Right ventricle myocardium superior (tissue), 1 donor: ENCODE results near the gene MYO5B. TPM values are rescaled to one million over a fixed set of nuclear protein-coding genes. Genes with fewer than 3 reads are reported as not detected.

Experiments
- ATAC-seq: fragments of 200-7000 bp; cut with Tn5 transposase; one replicate; pipeline ENCODE4 v1.9.1; 2020; ENCODE audit warnings: mild to moderate bottlenecking; ENCODE audit not compliant: poor library complexity
- DNase-seq: peaks from one replicate; pipeline ENCODE4 v3.0.0-alpha.2; 2020
- intact Hi-C: fragments of 100-400 bp; cut with DNase I; formaldehyde crosslinking; loops from one replicate; pipeline ENCODE4 v1.11.2; 2022
- total RNA-seq: library from RNA; stranded (reverse); fragmentation: NEBNext Ultra II Directional; extraction: Animal tissue kit (Norgen Biotek cat#: 25700); gene quantifications from one replicate; pipeline ENCODE4 v1.2.1, GENCODE V29; 2021
- donor health status: DM: no; HTN: yes; CAD: no; lungs with severe emphysema.

Gene MYO5B
- total RNA-seq, 1 donor from 2014 or later: 0.38 TPM

DNA sequence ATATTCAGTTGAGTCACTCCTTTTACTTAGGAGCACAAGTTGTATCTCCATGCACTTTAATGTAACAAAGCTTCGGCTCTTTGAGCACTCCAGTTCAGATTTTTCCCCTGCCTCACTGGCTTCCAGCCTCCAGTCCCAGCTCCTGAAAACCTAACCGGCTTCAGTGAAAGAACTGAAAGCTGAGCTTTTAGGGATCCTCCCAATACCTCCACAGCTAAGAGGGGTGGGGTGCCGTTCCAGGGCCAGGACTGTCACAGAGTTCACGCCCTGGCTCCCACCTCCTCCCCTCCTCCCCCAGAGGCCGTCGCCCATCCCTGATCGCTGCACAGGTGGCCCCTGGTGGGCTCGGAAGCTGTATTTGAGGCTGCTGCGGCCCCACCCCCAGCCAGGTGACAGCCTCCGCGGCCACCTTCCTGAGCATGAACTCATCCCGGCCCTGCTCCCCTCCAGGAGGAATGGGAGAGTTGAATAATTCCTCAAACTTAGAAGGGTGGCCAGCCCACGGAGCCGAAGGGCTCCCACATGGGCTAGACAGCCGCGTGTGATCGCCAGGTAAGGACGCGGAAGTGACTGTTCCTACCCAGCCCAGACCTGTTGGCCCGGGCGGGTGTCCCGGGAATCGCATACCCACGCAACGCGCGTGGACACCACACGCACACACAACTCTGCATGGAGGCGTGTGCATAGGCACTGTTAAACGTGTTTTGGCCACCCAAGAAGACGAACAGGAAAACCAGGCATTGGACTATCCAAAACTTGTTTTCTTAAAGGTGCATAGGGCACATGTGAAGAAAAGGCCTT, 1.8 kb downstream of the MYO5B start:
- DNase-seq (no peak), ATAC-seq (no peak)
- intact Hi-C loops: no loop called here

DNA sequence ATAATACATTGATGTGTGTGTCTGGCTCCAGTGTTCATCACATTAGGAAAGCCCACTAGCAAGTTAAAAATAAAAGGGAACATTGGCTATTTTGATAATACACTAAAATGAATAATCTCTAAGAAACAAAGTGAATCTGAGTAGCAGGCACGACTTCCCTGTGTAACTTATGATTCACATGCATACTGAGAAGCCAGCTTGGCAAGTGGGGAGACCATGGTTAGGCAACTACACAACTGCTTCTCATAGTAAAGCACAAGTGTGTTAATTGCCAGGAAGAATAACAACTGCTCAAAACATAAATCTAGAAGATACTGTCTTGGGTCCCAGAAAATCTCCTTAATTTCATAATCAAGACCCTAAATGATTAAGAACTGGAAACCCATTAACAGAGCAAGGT, 4.0 kb downstream of the MYO5B start:
- ATAC-seq (no peak), DNase-seq (no peak)
- intact Hi-C loops: no loop called here

DNA sequence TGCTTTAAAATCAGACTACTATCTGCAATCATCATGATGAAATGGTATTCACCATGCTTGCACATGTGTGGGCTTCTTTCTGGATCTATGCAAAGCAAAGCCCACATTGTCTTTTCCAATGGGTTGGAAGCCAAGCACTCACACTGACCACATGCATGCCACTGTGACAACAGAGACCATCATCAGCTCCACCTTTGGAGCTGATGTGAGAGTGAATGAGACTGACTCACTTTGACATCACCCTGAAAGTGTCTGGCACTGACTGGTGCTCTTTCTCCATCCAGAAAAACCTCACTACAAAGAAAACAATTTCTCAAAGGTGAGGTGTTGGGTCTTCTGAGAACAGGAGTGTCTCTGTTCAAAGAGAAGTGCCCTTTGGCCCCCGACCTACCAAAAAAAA, 4.7 kb downstream of the MYO5B start:
- DNase-seq: no peak
- intact Hi-C loops: no loop called here

DNA sequence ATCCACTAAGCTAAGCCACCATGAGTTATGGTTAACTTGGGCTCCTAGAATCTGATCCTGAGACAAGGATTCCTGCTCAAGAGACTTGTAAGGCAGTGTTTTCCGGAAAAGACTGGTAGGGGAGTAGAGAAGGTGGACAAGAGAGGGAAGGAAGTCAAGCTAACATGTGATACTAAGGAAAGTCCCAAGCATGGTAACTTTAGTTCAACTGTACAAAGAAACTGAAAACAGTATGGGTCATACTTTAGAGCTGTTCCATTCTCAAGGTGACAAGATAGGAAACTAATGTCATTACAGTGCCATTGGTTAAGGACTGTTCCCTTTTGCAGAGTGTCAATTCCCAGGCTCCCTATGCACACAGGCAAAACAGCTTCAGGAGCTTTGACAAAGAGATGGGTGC, 5.8 kb downstream of the MYO5B start:
- no peak for ATAC-seq
- DNase-seq: no peak
- intact Hi-C loops: no loop called here

More for the DNA sequence above, 4.7 kb downstream of the MYO5B start:
- no peak for ATAC-seq

DNA sequence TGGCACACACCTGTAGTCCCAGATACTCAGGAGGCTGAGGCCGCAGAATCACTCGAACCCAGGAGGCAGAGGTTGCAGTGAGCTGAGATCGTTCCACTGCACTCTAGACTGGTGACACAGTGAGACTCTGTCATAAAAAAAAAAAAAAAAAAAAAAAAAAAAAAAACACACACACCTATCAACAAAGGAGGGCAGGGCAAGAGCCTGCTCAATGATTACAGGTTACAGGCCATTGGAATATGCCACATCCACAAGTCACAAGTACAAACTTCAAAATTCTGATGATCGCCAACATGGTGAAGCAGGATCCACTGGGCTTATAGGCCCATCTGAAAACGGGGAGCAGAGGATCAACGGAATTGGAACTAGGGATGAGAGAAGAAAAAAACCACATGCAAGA, 6.3 kb downstream of the MYO5B start:
- DNase-seq (no peak), ATAC-seq (no peak)
- intact Hi-C loops: no loop called here

DNA sequence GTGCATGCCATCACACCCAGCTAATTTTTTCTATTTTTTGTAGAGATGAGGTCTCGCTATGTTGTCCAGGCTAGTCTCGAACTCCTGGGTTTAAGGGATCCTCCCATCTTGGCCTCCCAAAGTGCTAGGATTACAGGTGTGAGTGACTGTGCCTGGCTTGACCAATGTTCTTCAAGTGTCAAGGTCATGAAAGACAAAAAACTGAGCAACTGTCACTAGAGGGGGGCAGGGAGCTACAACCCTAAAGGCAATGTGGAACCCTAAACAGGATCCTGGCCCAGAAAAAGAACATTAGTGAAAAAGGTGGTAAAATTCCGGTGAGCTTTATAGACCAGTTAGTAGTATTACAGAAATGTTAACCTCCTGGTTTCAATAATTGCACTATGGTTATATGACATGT, 7.3 kb downstream of the MYO5B start:
- ATAC-seq: no peak
- intact Hi-C loops: no loop called here
- DNase-seq: no peak

DNA sequence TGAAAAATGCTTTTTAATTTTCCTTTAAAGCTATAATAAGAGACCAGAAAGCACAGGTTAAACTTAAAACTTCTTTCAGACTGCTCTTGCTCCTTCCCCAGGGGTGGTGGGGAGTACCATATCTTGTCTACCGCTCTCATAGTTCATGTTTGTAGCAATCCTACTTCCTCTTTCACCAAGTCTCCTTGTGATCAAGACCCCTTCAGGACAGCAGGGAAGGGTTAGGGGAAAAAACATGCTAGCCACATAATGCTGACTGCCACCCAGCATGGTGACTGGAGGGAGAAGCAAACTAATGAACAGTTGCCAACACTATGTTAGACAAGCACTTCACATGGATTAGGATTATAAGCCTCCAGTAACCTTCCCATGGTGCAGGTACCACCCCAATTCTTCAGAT, 8.6 kb downstream of the MYO5B start:
- intact Hi-C loops: no loop called here
- DNase-seq: no peak
- no peak for ATAC-seq

DNA sequence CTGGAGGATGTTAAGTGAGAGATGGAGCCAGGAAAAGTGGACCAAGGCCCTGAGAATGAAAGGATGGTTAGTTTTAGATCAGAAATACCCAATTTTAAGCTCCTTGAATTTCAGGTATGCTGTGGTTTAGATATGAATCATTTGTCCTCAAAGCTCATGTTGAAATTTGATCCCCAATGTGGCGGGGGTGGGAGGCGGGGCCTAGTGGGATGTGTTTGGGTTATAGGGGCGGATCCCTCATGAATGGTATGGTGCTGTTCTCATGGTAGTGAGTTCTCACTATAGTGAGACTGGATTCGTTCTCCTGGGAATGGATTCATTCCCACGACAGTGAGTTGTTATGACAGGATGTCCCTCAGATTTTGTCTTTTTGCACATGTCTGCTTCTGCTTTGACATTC, 11.4 kb downstream of the MYO5B start:
- ATAC-seq: no peak
- intact Hi-C loops: no loop called here
- DNase-seq: no peak

DNA sequence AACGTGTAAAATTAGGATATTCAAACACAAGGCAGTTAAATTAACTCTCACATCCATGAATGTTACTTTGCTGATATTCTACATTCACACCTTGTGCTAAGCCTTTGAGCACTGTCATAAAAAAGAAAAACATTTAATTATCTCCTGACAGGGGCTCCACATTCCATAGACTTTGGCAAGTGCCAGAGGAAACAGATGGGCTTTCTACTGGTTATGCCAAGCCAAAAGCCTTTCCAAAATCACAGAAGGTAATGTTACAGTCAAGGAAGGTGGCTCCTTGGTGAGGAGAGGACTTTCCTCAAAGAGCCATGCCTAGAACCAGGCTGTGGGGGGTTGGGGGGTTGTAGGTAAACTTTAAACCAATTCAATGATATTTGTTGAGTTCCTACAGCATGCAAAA, 12.4 kb downstream of the MYO5B start:
- ATAC-seq (no peak), DNase-seq (no peak)
- intact Hi-C loops: no loop called here

DNA sequence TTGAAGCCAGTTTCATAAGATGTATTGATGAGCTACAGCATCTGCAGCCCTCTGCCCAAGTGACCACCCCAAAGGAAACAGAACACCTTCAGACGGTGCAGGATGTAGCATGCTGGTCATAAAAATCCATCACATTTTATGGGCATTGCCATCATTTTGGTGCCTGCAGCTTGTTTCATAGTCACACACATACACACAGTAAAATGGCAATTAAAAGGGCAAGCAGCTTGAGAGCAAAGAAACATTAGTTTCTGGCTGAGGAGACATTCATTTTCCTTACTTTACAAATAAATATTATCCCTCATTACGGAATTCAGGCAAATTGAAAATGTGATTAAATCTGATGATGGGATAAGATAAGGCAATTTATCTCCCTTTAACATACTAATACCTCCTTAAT, 13.4 kb downstream of the MYO5B start:
- intact Hi-C loops: no loop called here
- ATAC-seq: no peak
- no peak for DNase-seq

DNA sequence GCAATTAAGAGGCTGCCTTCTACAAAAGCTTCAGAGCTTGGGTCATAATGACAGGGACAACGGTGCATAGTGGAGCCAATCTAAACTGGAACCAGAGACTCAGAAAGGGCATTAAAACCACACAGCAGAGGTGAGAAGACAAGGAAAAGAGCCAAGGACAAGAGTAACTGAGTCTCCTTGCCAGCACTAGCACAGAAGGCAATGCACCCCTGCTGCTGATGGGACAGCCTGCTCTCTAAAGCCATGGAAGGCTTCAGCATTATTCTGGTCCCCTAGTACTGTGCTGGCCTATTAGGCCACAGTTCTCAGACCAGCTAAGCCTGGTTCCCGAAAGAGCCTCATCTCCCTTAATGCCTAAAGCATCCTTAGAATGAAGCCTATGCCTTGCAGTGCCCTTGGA, 15.5 kb downstream of the MYO5B start:
- intact Hi-C loops: no loop called here
- no peak for ATAC-seq

DNA sequence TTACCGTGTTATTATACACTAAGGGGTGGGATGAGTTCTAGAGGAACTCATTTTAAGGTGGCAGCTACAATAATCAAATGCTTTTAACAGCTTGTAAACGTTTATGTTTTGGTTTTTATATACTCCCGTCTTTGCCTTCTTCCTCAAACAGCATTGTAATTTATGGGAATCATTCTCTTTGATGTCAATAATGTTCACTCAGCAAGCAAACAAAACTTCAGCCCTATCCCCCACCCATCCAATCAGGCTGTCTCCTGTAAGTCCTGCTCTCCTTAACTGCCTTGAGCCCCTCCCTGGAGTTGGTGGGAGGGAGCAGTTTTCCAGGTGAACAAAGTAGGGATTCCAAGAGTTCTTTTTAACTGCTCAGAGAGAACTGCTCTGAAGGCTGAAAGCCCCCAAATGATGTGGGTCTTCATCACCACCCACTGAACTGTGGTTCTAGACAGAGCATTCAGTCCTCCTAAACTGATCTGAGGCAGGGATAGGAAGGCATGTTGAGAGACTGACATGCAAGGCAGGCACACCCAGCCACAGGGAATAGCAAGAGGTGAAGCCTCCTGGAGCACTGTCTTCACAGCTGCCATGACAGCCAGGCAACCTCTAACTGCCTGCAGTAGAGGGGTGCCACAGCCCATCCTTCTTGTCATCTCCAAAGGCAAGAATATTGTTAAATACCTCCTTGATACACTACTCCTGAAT, 17.5 kb downstream of the MYO5B start:
- intact Hi-C loops: no loop called here
- ATAC-seq: no peak
- no peak for DNase-seq

More for the DNA sequence above, 15.5 kb downstream of the MYO5B start:
- no peak for DNase-seq

DNA sequence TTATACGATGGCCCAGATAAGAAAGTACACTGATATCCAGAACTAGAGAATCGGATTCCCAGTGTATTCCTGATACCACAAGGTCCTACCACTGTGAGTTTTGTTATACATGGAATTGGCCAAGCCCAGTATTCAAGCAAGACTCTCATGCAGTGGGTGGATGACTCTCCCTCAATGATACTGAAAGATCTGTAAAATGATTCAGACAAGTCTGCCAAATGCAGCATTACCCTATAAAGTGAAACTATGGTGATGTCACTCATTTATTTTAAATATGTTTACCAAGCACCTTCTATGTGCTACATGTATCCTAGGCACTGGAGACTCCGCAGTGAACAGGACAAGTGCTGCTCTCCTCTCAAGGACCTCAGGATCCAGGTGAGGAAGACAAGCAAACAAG, 22.6 kb downstream of the MYO5B start:
- ATAC-seq (no peak), DNase-seq (no peak)
- intact Hi-C loops: no loop called here

DNA sequence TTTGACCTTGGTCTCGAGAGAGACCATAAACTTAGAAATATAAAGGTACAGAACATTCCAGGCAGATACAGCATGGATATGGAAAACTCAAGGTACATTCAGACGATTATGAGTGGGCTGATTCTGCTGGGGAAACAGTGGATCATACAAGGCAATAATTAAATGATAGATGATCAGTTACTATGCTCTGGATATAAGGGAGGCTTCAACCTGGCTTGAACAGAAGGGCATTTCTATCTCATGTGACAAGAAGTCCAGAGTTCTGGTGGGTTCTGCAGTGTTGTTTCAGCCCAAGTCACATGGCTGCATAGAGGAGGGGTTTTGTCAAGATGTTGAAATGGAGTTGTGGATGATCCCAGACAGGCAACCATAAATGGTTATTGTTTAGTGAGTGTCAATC, 23.5 kb downstream of the MYO5B start:
- DNase-seq (no peak), ATAC-seq (no peak)
- intact Hi-C loops: no loop called here

DNA sequence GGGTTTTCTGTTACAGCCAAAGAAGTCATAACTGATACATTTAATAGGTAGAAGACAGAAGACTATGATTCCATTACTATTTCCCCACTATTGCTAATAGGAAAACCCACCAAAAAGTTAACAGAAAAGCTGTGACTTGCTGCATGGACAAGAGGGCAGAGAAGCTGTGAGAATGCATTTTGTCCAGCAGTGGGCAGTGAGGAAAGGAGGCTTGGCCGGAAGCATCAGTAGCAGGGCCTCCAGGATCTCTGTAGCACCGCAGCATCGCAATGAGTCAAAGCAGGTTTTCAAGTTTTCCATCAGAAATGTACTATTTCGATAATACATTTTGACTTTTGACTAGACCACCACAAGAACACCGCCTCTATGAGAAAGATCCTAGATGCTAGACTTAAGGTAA, 24.9 kb downstream of the MYO5B start:
- intact Hi-C loops: no loop called here
- DNase-seq (no peak), ATAC-seq (no peak)

DNA sequence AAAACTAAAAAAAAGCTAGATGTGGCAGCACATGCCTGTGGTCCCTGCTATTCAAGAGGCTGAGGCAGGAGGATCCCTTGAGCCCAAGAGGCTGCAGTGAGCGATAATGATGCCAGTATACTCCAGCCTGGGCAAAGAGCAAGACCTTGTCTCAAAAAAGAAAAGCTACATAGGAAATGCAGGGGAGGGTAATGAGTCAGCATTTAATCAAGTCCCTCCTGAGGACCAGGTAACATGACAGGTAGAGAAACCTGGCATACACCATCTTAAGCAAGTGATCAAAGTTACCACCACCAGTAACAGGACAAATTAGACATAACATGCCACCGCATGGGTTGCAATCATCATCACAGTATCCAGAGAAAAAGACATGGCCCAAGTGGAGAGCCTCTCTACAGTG, 25.8 kb downstream of the MYO5B start:
- ATAC-seq: no peak
- DNase-seq: no peak
- intact Hi-C loops: no loop called here

DNA sequence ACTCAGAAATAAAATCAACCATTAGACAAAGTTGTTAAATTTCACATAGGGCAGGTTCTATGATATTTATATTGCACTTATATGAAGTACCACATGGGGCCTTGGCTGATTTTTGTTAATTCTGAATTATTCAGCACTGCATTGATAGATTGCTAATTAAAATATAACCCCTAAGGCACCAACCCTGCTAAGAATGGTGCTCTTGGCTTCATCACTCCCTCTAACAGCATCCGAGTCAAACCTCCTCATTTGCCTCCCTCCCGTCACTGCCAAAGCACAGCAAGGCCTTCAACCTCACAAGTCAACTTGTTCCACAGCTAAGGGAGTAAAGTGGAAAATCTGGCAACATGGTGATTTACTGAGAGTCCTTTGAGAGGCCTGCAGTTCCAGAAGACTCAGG, 27.0 kb downstream of the MYO5B start:
- DNase-seq (no peak), ATAC-seq (no peak)
- intact Hi-C loops: no loop called here

DNA sequence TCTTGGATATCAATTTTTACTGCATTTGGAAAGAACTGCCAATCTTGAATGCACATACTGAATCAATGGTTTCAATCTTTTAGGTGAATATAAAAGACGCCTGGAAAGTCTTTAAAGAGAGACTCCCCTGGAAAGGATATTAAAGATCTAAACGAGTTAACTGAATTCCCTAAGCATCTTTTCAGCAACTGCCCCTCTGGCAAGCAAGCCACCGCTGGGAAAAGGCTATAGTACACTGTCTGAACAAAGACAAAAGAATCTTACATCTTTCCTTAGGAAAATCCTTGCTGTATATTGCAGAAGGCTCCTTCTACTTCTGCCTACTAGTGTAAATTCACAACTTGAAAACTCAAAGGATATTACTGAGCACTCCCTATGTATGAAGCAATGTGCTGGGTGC, 28.0 kb downstream of the MYO5B start:
- intact Hi-C loops: no loop called here
- ATAC-seq (no peak), DNase-seq (no peak)

DNA sequence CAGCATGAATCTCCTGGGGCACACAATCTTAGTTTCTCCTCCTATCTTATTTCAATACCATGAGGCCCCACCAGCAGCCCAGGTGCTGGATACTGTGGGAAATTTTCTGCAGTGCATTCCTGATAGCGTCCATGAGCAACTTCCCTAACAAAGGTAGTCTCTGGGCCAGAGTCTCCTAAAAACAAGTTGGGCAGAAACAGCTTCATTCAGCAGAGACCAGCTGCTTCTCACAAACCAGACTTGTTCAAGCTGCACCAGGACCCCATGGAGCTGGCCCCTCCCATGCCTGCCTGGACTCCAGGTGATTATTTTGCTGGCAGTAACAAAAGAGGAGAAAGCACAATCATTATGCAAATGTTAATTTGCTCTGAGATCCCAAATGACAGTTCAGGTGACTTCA, 31.4 kb downstream of the MYO5B start:
- intact Hi-C loops: no loop called here
- no peak for ATAC-seq
- DNase-seq: no peak

DNA sequence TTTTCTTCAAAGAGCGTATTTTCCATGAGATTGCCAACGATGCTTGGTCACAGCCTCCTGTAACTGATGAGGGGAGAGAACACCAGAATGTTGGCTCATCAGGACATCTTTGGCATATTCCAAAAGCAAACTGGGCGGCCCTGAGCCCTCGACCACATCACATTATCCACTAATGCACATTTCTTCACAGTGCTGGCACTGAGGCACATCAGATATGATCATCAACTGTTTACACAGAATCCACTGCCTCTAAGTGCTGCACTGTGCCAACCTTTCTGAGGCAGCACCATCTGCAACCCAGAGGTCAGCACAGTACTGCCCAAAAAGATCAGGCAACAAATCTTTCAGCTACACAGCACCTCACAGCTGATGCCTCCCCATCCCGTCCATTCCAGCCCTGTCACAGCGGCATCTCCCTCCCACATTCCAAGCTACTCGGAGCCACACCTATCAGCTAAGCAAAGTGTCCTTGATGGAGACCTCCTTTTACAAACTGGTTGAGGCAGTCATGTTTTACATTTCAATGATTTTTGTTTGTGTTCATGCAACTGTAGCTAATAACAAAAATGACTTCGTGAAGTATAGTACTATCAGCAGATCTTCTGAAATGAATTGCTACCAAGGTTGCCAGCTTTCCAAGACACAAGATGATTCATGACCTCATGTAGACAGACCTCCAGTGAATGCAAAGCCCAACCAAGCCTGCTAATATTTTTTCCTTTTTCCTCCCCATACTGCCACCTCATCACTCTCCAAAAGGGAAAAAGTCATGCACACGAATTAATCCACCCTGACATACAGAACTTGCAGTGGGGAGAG, 32.3 kb downstream of the MYO5B start:
- DNase-seq (no peak), ATAC-seq (no peak)
- intact Hi-C loops: no loop called here
